ENCODE data around the gene ZC3H10.

- TF ChIP-seq CTCF (IDR thresholded peaks at IDR 0.05) (peak in 1 of 5 experiments; percentile 9), POLR2A (IDR thresholded peaks at IDR 0.05) (peak; percentile 43)
Measured at GRCh38 chr12:56146492-56147460, 28.7 kb downstream of the ZC3H10 start.

Data from transverse colon (tissue), 3 donors.